ENCODE data around the gene ROBO2.

Gene ROBO2

DNA sequence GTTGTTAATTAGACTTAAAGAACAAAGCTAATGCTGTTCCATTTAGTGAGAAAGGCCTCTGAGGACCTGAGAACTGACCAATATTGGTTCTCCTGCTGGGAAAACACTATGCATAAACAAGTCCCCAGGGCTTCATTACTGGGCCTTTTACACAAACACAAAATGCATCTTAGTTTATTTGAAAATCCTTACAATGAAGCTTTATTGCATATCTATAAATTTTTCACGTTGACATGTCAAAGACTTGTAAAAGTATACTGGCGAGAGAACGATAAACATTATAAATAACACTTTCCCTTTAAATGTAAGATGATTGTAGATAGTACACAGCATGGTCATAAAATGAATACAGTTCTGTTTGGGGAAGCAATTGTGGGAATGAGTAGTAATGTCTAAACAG lies 151.7 kb downstream of the ROBO2 start:
- DNase-seq = no peak

DNA sequence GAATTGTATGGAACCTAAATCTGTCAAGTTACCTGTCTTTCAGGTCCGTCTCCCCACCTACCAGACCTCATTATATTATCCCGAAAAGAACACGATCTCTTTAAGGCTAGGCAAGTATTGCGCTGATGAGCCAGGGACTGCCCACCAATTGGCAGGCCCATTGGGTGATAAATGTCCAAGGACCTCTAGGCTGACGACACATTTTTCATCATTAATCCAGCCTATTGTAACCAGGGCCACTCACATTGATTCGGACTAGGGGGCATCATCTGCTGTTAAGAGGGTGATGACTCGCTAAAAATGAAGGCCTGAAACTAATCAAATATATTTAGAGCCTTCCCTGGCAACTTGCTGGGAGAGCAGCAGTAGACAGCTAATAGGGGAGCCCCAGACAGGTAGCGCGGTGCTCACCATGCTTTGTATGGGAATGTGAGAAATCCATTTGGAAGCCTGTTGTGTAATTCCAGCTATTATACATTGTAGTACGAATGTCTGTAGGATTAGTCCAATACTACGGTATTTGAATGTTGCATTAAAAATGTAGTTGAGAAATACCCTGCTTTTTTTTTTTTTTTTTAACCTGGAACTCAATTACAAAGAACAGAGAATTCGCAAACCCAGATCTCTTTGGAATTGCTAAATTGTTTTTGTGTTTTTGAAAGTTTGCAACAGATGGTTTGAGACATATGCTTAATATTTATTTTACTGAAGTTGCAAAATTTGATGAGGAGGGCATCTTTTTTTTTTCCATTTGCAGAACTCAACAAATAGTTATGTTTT lies 156.1 kb downstream of the ROBO2 start:
- DNase-seq = no peak

DNA sequence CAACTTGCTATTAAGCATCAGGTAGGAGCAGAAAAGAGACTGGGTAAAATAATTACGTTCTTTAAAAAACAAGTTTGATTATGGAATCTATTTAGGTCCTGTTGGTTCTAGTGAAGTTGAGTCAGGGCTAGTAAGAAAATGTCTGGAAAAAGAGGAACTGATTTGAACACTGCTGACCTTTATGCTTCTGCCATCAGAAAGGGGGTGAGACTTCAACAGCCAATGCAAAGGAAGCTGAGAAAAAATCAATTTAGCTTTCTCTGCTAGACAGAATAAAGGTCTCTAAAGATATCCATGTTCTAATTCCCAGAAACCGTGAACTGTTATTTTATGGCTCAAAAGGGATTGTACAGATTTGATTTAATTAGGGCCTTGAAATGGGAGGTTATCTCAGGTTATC lies 157.5 kb downstream of the ROBO2 start:
- DNase-seq = no peak

DNA sequence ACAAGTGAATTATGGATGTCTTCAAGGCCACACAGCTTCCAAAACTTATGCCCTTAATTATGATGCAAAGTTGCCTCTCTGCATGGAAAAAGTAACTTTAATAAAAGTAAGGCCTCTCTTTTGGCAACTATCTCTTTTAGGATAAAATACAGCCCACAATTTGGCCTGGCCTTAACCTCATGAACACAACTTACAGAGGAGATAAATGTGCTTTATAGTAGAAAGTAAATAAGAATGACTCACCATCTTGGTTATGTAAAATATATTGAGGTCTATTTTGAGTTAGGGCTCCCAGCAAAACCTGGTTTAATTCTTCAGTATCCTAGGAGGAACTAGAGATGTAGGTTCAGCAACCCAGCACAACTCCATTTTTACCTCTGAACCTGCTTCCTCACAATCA lies 164.0 kb downstream of the ROBO2 start:
- DNase-seq = no peak

- no peak for DNase-seq
Measured at GRCh38 chr3:77204788-77205187, 164.9 kb downstream of the ROBO2 start.

GRCh38 chr3:77207753-77208152 lies 167.9 kb downstream of the ROBO2 start:
- DNase-seq = no peak

DNA sequence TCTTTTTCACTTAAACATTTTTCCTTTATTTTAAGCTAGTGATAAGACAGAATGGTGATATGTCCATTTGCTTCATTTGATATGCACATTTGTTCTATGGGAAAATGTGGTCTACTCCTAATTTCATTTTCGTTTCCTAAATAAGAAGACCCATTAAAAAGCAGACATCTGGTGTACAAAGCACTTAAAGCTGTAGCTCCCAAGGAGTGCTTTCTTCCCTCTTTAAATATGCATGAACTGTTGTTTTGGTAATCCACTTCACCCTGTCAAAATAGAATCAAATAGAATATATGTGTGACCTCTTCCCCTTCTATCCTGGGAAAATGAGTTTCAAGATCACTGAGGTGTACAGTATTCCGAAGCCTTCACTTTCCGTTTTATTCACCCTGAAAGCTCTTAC lies 182.8 kb downstream of the ROBO2 start:
- no peak for DNase-seq

GRCh38 chr3:77227567-77227966 lies 187.7 kb downstream of the ROBO2 start:
- no peak for DNase-seq

GRCh38 chr3:77232557-77232956 lies 192.7 kb downstream of the ROBO2 start:
- DNase-seq = no peak

GRCh38 chr3:77234004-77234403 lies 194.1 kb downstream of the ROBO2 start:
- DNase-seq = no peak

GRCh38 chr3:77236118-77236517 lies 196.2 kb downstream of the ROBO2 start:
- DNase-seq = no peak

DNA sequence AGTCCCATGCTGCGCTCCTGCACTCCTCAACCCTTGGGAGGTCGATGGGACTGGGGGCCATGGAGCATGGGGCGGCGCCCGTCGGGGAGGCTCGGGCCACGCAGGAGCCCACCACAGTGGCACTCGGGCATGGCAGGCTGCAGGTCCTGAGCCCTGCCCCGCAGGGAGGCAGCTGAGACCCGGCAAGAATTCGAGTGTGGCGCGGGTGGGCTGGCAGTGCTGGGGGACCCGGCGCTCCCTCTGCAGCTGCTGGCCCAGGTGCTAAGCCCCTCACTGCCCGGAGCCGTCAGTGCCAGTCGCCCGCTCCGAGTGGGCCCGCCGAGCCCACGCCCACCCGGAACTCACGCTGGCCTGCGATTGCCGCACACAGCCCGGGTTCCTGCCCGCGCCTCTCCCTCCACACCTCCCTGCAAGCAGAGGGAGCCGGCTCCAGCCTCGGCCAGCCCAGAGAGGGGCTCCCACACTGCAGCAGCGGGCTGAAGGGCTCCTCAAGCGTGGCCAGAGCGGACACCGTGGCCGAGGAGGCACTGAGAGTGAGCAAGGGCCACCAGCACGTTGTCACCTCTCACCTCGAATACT lies 200.3 kb downstream of the ROBO2 start:
- DNase-seq = no peak

GRCh38 chr3:77242371-77242770 lies 202.5 kb downstream of the ROBO2 start:
- DNase-seq = no peak

DNA sequence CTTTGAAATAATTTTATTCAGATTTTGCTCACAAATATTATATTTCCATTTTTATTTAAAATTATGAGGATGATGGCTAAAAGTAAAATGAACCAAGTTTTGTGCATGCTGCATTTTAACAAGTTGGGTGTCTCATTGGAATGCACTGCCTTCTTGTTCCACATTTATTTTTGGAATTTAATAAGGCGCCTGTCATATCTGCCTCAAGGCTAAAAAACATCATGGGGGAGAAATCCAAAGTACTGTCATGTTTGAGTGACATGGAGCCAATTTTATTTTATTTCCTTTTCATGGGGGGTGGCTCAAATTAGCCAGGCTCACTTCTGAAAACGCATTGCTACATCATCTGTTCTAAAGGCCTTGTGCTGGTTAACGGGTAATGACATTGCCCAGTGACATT lies 205.1 kb downstream of the ROBO2 start:
- no peak for DNase-seq

DNA sequence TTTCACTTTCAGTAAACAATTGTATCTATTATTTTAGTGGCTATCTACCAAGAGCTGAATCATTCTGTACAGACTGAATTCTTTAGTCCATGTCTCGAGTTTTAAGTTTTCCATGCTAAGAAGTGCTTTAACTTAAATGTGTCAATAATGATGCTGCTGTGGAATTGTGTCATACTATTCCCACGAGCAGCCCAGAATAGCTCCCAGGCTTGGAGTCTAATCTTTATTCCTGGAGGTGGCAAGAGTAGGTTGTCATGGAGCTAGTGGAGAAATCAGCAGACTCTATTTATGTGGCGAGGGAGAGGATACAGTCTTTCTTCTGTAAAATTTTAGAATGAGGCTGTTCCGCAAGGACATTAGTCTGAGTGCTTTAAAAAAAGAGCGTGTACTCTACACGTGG lies 207.2 kb downstream of the ROBO2 start:
- peak; percentile 1 for DNase-seq

DNA sequence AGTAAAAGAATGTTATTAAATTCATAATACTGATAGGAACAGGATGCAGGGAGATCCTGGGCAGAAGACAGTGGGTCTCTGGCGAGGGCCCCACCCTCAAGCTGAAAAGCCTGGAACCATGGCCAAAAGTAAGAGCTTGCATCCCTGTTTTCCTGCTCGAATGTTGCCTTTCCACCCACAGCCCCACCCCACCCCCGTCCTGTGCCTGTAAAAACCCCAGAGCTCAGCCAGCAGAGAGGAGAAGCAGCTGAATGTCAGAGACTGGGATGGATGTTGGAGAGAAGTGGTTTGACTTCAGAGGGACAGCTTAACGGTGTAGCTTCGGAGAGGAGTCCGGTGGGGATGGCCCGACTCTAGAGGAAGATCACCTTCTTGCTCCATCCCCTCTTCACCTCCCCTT lies 207.9 kb downstream of the ROBO2 start:
- DNase-seq = no peak

DNA sequence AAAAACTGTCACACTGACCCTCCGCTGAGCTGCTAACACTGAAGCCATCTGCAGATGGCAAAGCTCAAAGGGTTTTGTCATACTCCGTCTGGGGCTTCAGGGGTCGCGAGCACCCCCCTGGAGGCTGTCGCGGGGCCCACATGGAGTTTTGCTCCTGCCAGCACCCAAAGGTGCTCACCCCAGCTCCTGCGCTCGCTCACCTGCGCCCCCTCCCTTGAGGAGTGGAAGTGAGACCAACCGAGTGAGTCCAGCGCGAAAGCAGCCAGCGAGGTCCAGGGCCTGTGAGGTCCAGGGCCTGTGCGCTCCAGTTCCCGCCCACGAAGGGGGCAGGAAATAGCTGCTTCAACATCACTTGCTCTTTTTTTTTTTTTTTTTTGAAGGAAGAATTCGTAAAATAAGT lies 208.5 kb downstream of the ROBO2 start:
- no peak for DNase-seq

DNA sequence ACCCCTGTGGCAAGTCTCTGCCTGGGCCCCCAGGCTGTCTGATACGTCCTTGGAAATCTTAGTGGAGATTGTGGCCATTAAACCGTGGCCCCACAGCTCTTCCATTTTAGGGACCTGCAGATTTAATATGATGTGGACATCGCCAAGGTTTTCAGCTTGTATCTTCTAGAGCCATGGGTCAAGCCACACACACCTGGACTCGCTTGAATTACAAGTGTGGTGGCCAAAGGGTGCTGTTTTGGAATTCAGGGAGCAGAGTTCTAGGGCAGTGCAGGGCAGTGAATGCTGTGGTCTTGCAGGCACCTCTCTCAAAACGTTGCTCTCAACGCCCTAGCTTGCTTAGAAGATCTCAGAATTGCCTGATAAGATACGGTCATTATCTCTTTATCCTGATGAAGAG lies 211.2 kb downstream of the ROBO2 start:
- no peak for DNase-seq

DNA sequence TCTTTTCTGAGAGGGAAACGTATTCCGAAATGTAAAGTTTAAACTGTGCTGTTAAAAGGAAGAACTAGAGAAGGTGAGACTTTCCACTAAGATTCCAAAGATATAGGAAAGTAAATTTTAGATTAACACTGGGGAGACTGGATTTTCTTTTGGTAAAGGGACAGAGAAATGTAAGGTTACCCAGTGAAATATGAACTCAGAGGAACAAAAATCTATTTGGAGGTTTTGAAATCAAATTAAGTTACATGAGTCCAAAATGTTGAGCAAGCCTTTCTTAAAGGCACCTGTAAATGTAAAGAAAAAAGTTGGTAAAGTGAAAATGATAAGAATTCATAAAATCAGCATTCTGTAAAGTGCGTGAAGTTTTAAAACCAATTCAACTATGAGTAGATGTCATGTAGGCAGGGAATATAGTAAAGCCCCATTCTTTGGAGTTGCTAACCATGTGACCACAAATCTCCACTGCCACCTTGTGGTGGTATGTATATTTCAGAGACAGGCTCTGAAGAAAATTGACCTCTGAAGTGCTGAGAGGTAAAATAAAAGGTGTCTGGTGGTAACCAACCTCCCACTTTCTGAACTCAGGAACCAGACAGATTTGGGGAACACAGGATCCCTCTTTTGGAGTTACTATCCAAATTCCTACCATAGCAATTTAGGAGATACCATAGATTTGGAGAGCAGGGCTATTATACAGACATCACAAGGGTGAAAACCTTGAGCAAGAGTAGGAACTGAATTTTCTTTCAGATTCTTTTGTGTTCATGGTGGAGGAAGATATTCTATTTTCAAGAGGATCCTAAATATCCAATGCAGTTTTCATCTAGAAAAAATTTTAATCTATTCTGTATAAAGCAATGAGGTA lies 215.3 kb downstream of the ROBO2 start:
- DNase-seq = peak; percentile 52

DNA sequence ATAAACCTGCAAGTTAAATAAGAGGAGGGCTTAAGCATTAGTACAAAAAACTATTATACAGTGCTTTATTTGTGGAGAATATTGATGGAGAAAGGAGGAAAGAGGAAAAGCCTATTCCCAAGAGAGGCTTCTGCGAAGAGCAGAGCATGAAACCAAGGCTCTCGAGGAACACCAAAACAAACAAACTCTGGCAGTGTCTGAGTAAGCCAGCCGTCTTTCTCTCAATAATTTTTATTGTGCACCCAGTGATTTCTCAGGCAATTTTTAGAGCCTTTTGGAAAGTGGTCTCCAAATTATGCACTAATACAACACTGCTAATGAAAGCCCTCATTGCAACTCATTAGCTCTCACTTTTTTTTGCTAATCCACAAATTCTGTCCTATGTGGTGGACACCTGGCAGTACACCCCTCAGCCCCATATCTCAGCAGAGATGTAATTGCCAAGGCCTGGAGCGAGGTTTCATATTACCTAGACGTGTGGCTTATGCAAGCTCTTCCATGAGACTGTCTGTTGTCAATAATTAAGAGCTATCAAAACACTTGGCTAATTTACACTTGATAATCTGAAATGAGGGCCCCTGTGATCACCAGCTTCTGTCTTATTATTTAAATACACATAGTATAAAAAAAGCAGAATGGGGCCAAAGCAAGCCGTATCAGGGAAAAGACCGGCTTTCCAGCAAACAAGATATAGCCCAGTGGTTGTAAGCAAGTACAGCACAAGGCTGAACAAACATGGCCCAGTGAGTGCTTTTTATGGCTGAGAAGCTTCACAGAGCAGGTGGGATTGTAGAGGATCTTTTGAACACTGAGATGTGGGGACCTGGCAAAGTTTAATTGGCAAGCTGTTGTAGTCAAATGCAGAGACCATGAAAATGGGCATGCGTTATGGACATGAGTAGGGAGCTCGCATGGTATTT lies 216.9 kb downstream of the ROBO2 start:
- no peak for DNase-seq

DNA sequence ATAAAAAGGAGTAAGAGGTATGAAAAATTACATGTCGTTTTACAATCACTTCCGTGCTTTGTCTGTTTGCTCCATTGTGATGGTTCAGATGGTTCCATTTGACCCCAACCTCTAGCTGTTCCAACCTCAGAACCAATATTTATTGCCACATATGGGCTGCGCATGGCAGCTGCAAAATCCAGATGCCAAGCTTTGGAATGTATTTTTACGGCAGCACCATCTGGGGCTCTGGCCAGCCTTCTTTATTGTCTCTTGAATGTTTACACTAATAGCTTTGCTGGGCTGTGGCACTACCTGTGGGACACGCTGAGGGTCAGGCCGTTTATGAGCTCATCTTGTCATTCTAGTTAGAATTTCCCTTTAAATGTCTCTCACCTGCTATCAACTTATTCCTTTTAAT lies 219.8 kb downstream of the ROBO2 start:
- DNase-seq = no peak

- no peak for DNase-seq
Measured at GRCh38 chr3:77262361-77262760, 222.5 kb downstream of the ROBO2 start.

- no peak for DNase-seq
Measured at GRCh38 chr3:77267589-77267988, 227.7 kb downstream of the ROBO2 start.
